H1 (cell line): ENCODE results near the gene NENF. TPM values are rescaled to one million over a fixed set of nuclear protein-coding genes. Genes with fewer than 3 reads are reported as not detected.

Experiments used
- CTCF ChIA-PET: fragments of 300-600 bp; sonication (Branson Sonifier 250); formaldehyde crosslinking; loops from one replicate; lab custom pipeline; 2021; ENCODE audit not compliant: partially characterized antibody; lab: Charles Lee
- POLR2A ChIA-PET: fragments of 300-600 bp; sonication (Branson Sonifier 250); formaldehyde crosslinking; loops from one replicate; lab custom pipeline; 2021; ENCODE audit warnings: inconsistent platforms; ENCODE audit not compliant: partially characterized antibody; lab: Charles Lee
- DNase-seq, 2 experiments: peaks; one replicate each; pipeline versions ENCODE4 v3.0.0 to v3.0.0-alpha.2; 2010 to 2022; ENCODE audit warnings: low spot score in 2 of 2, low read depth in 1 of 2, mixed read lengths in 1 of 2
- FAIRE-seq: peaks from 2 replicates; lab custom pipeline; 2011; peaks lifted over from hg19 to GRCh38; lab: Jason Lieb, UNC
- H2AFZ ChIP-seq: 2 replicates; pipeline ENCODE4 v1.8.1; 2012; ENCODE audit warnings: low read length, inconsistent platforms
- H2AK5ac ChIP-seq: 2 replicates; pipeline ENCODE4 v1.6.1; 2013; ENCODE audit warnings: low read depth, low read length
- H2BK120ac ChIP-seq: replicated peaks from 2 replicates; pipeline ENCODE3; 2013; ENCODE audit warnings: low read depth, low read length, inconsistent platforms
- H2BK12ac ChIP-seq: 2 replicates; pipeline ENCODE4 v1.6.1; 2013; ENCODE audit warnings: low read depth, low read length
- H2BK15ac ChIP-seq: 2 replicates; pipeline ENCODE4 v1.6.1; 2013; ENCODE audit warnings: low read length
- H2BK20ac ChIP-seq: 2 replicates; pipeline ENCODE4 v1.6.1; 2013; ENCODE audit warnings: low read length
- H2BK5ac ChIP-seq: 2 replicates; pipeline ENCODE4 v1.6.1; 2013; ENCODE audit warnings: low read depth, low read length
- H3K14ac ChIP-seq: 2 replicates; pipeline ENCODE4 v1.6.1; 2013; ENCODE audit warnings: inconsistent platforms; ENCODE audit not compliant: insufficient read length
- H3K18ac ChIP-seq: 2 replicates; pipeline ENCODE4 v1.6.1; 2013; ENCODE audit warnings: low read length; ENCODE audit errors: extremely low read depth
- H3K23ac ChIP-seq: 2 replicates; pipeline ENCODE4 v1.6.1; 2013; ENCODE audit warnings: inconsistent platforms; ENCODE audit not compliant: insufficient read length
- H3K23me2 ChIP-seq: 2 replicates; pipeline ENCODE4 v1.6.1; 2013; ENCODE audit warnings: low read depth, low read length
- H3K27ac ChIP-seq: 2 replicates; pipeline ENCODE4 v1.6.1; 2011; ENCODE audit warnings: low read depth, low read length, inconsistent platforms
- H3K27me3 ChIP-seq, 4 experiments: replicated peaks in 1 of 4; 1 replicate in 1 of 4; 2 replicates in 3 of 4; pipeline versions ENCODE4 v1.6.1 to v1.8.1; 2011 to 2013; ENCODE audit warnings: low read length in 3 of 4, mild to moderate bottlenecking in 3 of 4, inconsistent platforms in 2 of 4, mixed read lengths in 2 of 4, moderate library complexity in 1 of 4; ENCODE audit not compliant: control insufficient read depth in 3 of 4, insufficient read depth in 3 of 4; ENCODE audit errors: extremely low read depth in 1 of 4
- H3K36me3 ChIP-seq, 4 experiments: 2 replicates each; pipeline versions ENCODE4 v1.6.1 to v1.8.1; 2011 to 2013; ENCODE audit warnings: mild to moderate bottlenecking in 4 of 4, low read length in 3 of 4, moderate library complexity in 2 of 4, control low read depth in 1 of 4, inconsistent platforms in 1 of 4; ENCODE audit not compliant: insufficient read depth in 4 of 4, control insufficient read depth in 2 of 4
- H3K4ac ChIP-seq: replicated peaks from 2 replicates; pipeline ENCODE3; 2013; ENCODE audit warnings: low read length, low read depth, mixed read lengths, inconsistent platforms; ENCODE audit not compliant: insufficient read length
- H3K4me1 ChIP-seq, 4 experiments: replicated peaks in 1 of 4; 1 replicate in 1 of 4; 2 replicates in 3 of 4; pipeline versions ENCODE4 v1.6.1 to v1.8.1; 2011 to 2013; ENCODE audit warnings: low read length in 3 of 4, inconsistent platforms in 2 of 4, mixed read lengths in 1 of 4; ENCODE audit not compliant: insufficient read depth in 4 of 4, control insufficient read depth in 3 of 4
- H3K4me2 ChIP-seq, 2 experiments: 2 replicates each; pipeline versions ENCODE4 v1.6.1 to v1.8.1; 2011 to 2013; ENCODE audit warnings: low read depth in 2 of 2, low read length in 2 of 2, control low read depth in 1 of 2, inconsistent platforms in 1 of 2, mild to moderate bottlenecking in 1 of 2; ENCODE audit not compliant: insufficient read depth in 1 of 2
- H3K4me3 ChIP-seq, 4 experiments: fragments of 200-600, 300-600 bp in 1 of 4; sonication (generic), shearing (Covaris generic), sonication (Bioruptor Twin) in 1 of 4; 2 replicates each; pipeline versions ENCODE4 v1.5.1 to v1.8.1; 2011 to 2016; ENCODE audit warnings: low read length in 4 of 4, low read depth in 3 of 4, control low read depth in 2 of 4, inconsistent platforms in 2 of 4, mild to moderate bottlenecking in 2 of 4, mixed read lengths in 1 of 4, moderate library complexity in 1 of 4; ENCODE audit not compliant: insufficient read depth in 2 of 4; ENCODE audit errors: extremely low read depth in 1 of 4
- H3K56ac ChIP-seq: replicated peaks from 2 replicates; pipeline ENCODE3; 2013; ENCODE audit warnings: low read depth, mild to moderate bottlenecking, mixed read lengths, low read length, inconsistent platforms; ENCODE audit not compliant: insufficient read length
- H3K79me1 ChIP-seq: 2 replicates; pipeline ENCODE4 v1.6.1; 2013; ENCODE audit warnings: low read depth, low read length, control low read depth
- H3K79me2 ChIP-seq, 2 experiments: 2 replicates each; pipeline versions ENCODE4 v1.6.1 to v1.8.1; 2012 to 2013; ENCODE audit warnings: low read length in 2 of 2, mild to moderate bottlenecking in 2 of 2, inconsistent platforms in 1 of 2; ENCODE audit not compliant: insufficient read depth in 2 of 2, control insufficient read depth in 1 of 2
- H3K9ac ChIP-seq, 4 experiments: replicated peaks in 1 of 4; 1 replicate in 1 of 4; 2 replicates in 3 of 4; pipeline versions ENCODE4 v1.6.1 to v1.8.1; 2011 to 2013; ENCODE audit warnings: low read depth in 3 of 4, low read length in 3 of 4, control low read depth in 2 of 4, mild to moderate bottlenecking in 2 of 4, moderate library complexity in 2 of 4, inconsistent platforms in 1 of 4; ENCODE audit errors: extremely low read depth in 1 of 4
- H3K9me3 ChIP-seq, 2 experiments: 2 replicates each; pipeline versions ENCODE4 v1.6.1 to v1.8.1; 2012 to 2013; ENCODE audit warnings: mild to moderate bottlenecking in 2 of 2, moderate library complexity in 2 of 2, control low read depth in 1 of 2, inconsistent platforms in 1 of 2, low read depth in 1 of 2, low read length in 1 of 2, mixed read lengths in 1 of 2; ENCODE audit not compliant: insufficient read depth in 2 of 2
- H4K20me1 ChIP-seq, 2 experiments: replicated peaks in 1 of 2; 2 replicates each; pipeline versions ENCODE3 to v1.8.1; 2011 to 2013; ENCODE audit warnings: inconsistent platforms in 2 of 2, low read length in 2 of 2, mild to moderate bottlenecking in 1 of 2; ENCODE audit not compliant: insufficient read depth in 2 of 2, control insufficient read depth in 1 of 2
- H4K5ac ChIP-seq: 2 replicates; pipeline ENCODE4 v1.6.1; 2013; ENCODE audit warnings: low read length, low read depth, mixed read lengths, inconsistent platforms; ENCODE audit not compliant: insufficient read length
- H4K8ac ChIP-seq: 2 replicates; pipeline ENCODE4 v1.8.0; 2013; ENCODE audit warnings: mild to moderate bottlenecking, moderate library complexity, low read length, inconsistent platforms; ENCODE audit not compliant: insufficient read depth; ENCODE audit errors: extremely low read depth
- H4K91ac ChIP-seq: replicated peaks from 2 replicates; pipeline ENCODE3; 2013; ENCODE audit warnings: low read length, mixed read lengths, inconsistent platforms; ENCODE audit not compliant: insufficient read length
- BACH1 ChIP-seq: IDR thresholded peaks from 2 replicates; pipeline ENCODE4 v1.6.1; 2012; ENCODE audit warnings: low read length, improper control_type of control experiment
- CBX8 ChIP-seq: fragments of 300-800, 300-1000 bp; sonication (generic); IDR thresholded peaks from 2 replicates; pipeline ENCODE4 v1.7.1; 2016; ENCODE audit warnings: low read depth, low read length, borderline replicate concordance
- CREB1 ChIP-seq: IDR thresholded peaks from 2 replicates; pipeline ENCODE4 v1.6.1; 2012; ENCODE audit warnings: inconsistent platforms
- HDAC6 ChIP-seq: IDR thresholded peaks from one replicate; pipeline ENCODE4 v1.7.1; 2012; ENCODE audit warnings: low read depth, mild to moderate bottlenecking, inconsistent platforms, low read length, moderate library complexity
- JUND ChIP-seq: IDR thresholded peaks from 2 replicates; pipeline ENCODE4 v1.6.1; 2011; ENCODE audit warnings: mild to moderate bottlenecking, improper control_type of control experiment, low read length
- POU5F1 ChIP-seq: IDR thresholded peaks from 2 replicates; pipeline ENCODE4 v1.6.1; 2011; ENCODE audit warnings: low read depth, mild to moderate bottlenecking, low read length, moderate library complexity
- RAD21 ChIP-seq, 2 experiments: IDR thresholded peaks in 1 of 2; conservative IDR thresholded peaks in 1 of 2; 2 replicates each; pipeline ENCODE4 v1.6.1; 2011; ENCODE audit warnings: low read depth in 2 of 2, low read length in 2 of 2, improper control_type of control experiment in 1 of 2, inconsistent platforms in 1 of 2, mild to moderate bottlenecking in 1 of 2, moderate library complexity in 1 of 2
- SP2 ChIP-seq: IDR thresholded peaks from 2 replicates; pipeline ENCODE4 v1.6.1; 2012; ENCODE audit warnings: mild to moderate bottlenecking, low read length, inconsistent platforms
- SUZ12 ChIP-seq: fragments of 200-600 bp; sonication (generic); IDR thresholded peaks from 2 replicates; pipeline ENCODE4 v1.6.1; 2012; ENCODE audit warnings: mild to moderate bottlenecking, inconsistent platforms, low read length, moderate library complexity, mixed read lengths
- TAF7 ChIP-seq: optimal IDR thresholded peaks from 2 replicates; pipeline ENCODE3; 2011; ENCODE audit warnings: low read depth, mild to moderate bottlenecking, inconsistent platforms, low read length, moderate library complexity, borderline replicate concordance
- ZNF274 ChIP-seq: IDR thresholded peaks from 2 replicates; pipeline ENCODE4 v1.7.0; 2012; ENCODE audit warnings: low read length, borderline replicate concordance; ENCODE audit errors: extremely low read depth
- WGBS, 2 experiments: shearing (Covaris generic) in 1 of 2; methylation state at CpG; one replicate each; pipeline versions ENCODE4 v1.1.6 to v1.1.7; 2013 to 2015; ENCODE audit warnings: low lambda C conversion rate in 2 of 2, mixed read lengths in 2 of 2, inconsistent platforms in 1 of 2, low coverage in 1 of 2, missing lambda C conversion rate in 1 of 2; ENCODE audit not compliant: insufficient replicate concordance in 2 of 2, insufficient coverage in 1 of 2, insufficient read length in 1 of 2; ENCODE audit errors: extremely low coverage in 1 of 2, missing lambda C conversion rate in 1 of 2; 5-methylcytosine and 5-hydroxymethylcytosine counted together
- polyA plus RNA-seq, 7 experiments: library from polyadenylated mRNA; depleted of rRNA in 3 of 7; stranded (reverse) in 5 of 7; unstranded in 2 of 7; fragments of >200 nt in 5 of 7; fragments of 200-250 nt in 2 of 7; gene quantifications; 1 replicate in 5 of 7; 2 replicates in 1 of 7; 4 replicates in 1 of 7; pipeline versions ENCODE4 v1.2.1 to v1.2.3, GENCODE V29; 2011 to 2013; ENCODE audit warnings: missing spikeins in 2 of 7, mixed read lengths in 2 of 7
- total RNA-seq: library from RNA; stranded (reverse); fragmentation: NEBNext Ultra II Directional; extraction: Animal tissue kit (Norgen Biotek cat#: 25700); gene quantifications from 2 replicates; pipeline ENCODE4 v1.2.1, GENCODE V29; 2021

The NENF gene
- total and polyA plus RNA-seq, 2 of the 8 experiments (the other 6 are each of a cell fraction or from before 2014, with no cell fraction given), result 27.0 to 28.0 TPM

GRCh38 chr1:212454741-212455140 is 22.0 kb downstream of the NENF start:
- Histone ChIP-seq H2BK5ac (no peak overlapping the region), H2BK20ac (no peak overlapping the region), H3K27ac (no peak overlapping the region), H3K79me1 (no peaks in the 10 kb centered on the region), H3K4me3 (no peak overlapping the region), H3K23me2 (no peaks in the 10 kb centered on the region), H3K18ac (no peak overlapping the region), H3K23ac (no peak overlapping the region), H3K4ac (no peak overlapping the region), H2AFZ (no peak overlapping the region), H4K91ac (no peak overlapping the region), H4K5ac (no peak overlapping the region), H4K8ac (no peak overlapping the region), H4K20me1 (no peaks in the 10 kb centered on the region), H2BK120ac (no peak overlapping the region), H2BK15ac (no peak overlapping the region), H3K4me2 (no peak overlapping the region), H3K9ac (no peak overlapping the region), H3K27me3 (no peaks in the 10 kb centered on the region), H3K14ac (no peak overlapping the region), H3K9me3 (no peaks in the 10 kb centered on the region), H3K56ac (no peak overlapping the region), H3K36me3 (no peaks in the 10 kb centered on the region), H3K79me2 (no peaks in the 10 kb centered on the region), H3K4me1 (peaks cover 0 to 4% (median under 1%) of the 10 kb centered on the region in 4 experiments; a peak in 2 of 7 replicates), H2BK12ac (0 out of 2 replicates have a peak overlapping the region, but pooled peaks have one; percentile 33), H2AK5ac (no peak overlapping the region)
- TF ChIP-seq CBX8, result no peak
- TF ChIP-seq HDAC6, result no peak
- TF ChIP-seq POU5F1, result no peak
- no peak for TF ChIP-seq SUZ12
- no peak for TF ChIP-seq SP2
- no peak for TF ChIP-seq JUND
- TF ChIP-seq CREB1, result no peak
- TF ChIP-seq ZNF274, result no peak
- no peak for TF ChIP-seq TAF7
- TF ChIP-seq RAD21 (IDR thresholded peaks at IDR 0.05 in 1 of 2, conservative IDR thresholded peaks at IDR 0.05 in 1 of 2; ENCODE audit: low read depth in 2 of 2, low read length in 2 of 2), result no peak
- no peak for TF ChIP-seq BACH1
- 94% methylated on average over 3 of the region's 3 CpGs; no CpG with 5 or more reads in 1 of the 2 experiments for WGBS, 2 experiments
- ChIA-PET CTCF (interaction anchor here (0.6 to 7.7 kb wide), 35 partner anchors 12 to 1128 kb away, joined by 3 to 143 read pairs (median 10); partner anchors contain the start of genes DTL, INTS7, PACC1 and TRAF5), POLR2A (interaction anchor here (1.7 kb wide), 1 partner anchor 154 kb away, joined by 10 read pairs; the partner anchor contains the start of gene ATF3)
- DNase-seq (no peak), FAIRE-seq (no peak)
